Upper lobe of left lung (tissue), 6 donors: ENCODE results near the gene NUP160. TPM values are rescaled to one million over a fixed set of nuclear protein-coding genes. Genes with fewer than 3 reads are reported as not detected.
"Not testable (repeated sequence)": the region's sequence is repeated elsewhere in the genome, so short reads cannot be mapped to it uniquely, and the experiment has no call there.

ENCODE experiments used
- ATAC-seq, 2 donors: fragments of 200-7000 bp; cut with Tn5 transposase; one replicate each; pipeline ENCODE4 v1.9.1; 2022; ENCODE audit warnings: mild to moderate bottlenecking in 2 of 2, moderate library complexity in 2 of 2; ENCODE audit not compliant: low FRiP score in 2 of 2
- DNase-seq, 2 donors: peaks; one replicate each; pipeline ENCODE4 v3.0.0-alpha.2; 2019 to 2020
- H3K27ac ChIP-seq, 4 donors: fragments of 200-600 bp; sonication (generic); one replicate each; pipeline ENCODE4 v1.5.1; 2016 to 2019
- H3K27me3 ChIP-seq, 4 donors: fragments of 200-600 bp; sonication (generic); one replicate each; pipeline ENCODE4 v1.5.1; 2017 to 2019
- H3K36me3 ChIP-seq, 4 donors: fragments of 200-600 bp; sonication (generic); one replicate each; pipeline ENCODE4 v1.5.1; 2016 to 2019
- H3K4me1 ChIP-seq, 4 donors: fragments of 200-600 bp; sonication (generic); one replicate each; pipeline ENCODE4 v1.5.1; 2018 to 2019
- H3K4me3 ChIP-seq, 4 donors: fragments of 200-600 bp; sonication (generic); one replicate each; pipeline ENCODE4 v1.5.1; 2017 to 2019; ENCODE audit warnings: mild to moderate bottlenecking in 2 of 4, moderate library complexity in 1 of 4
- H3K9me3 ChIP-seq, 4 donors: fragments of 200-600 bp; sonication (generic); one replicate each; pipeline ENCODE4 v1.5.1; 2018 to 2019
- EP300 ChIP-seq, 4 donors: sonication (generic); formaldehyde crosslinking; IDR thresholded peaks; one replicate each; pipeline ENCODE4 v1.5.1; 2017; ENCODE audit warnings: antibody characterized with exemption in 4 of 4, control low read depth in 2 of 4
- POLR2A ChIP-seq, 4 donors: fragments of 450-650 bp; IDR thresholded peaks; one replicate each; pipeline ENCODE4 v1.5.1; 2016 to 2017; ENCODE audit warnings: antibody characterized with exemption in 4 of 4, mild to moderate bottlenecking in 2 of 4
- POLR2AphosphoS5 ChIP-seq, 2 donors: sonication (generic); formaldehyde crosslinking; IDR thresholded peaks; one replicate each; pipeline ENCODE4 v1.5.1; 2017; ENCODE audit warnings: antibody characterized with exemption in 2 of 2
- WGBS, 2 donors: methylation state at CpG; one replicate each; pipeline ENCODE4 v1.1.5; 2017 to 2018; 5-methylcytosine and 5-hydroxymethylcytosine counted together
- total RNA-seq, 6 donors: library from RNA; depleted of rRNA in 4 of 6; stranded (reverse); fragments of >200 nt in 4 of 6; gene quantifications; one replicate each; pipeline versions ENCODE4 v1.1.0 to v1.2.1, GENCODE V29; 2016 to 2021
- TF ChIP-seq, protein P1 (sequence below), 6 experiments: fragments of 450-650 bp in 4 of 6; fragments of 200-600 bp in 2 of 6; sonication (generic) in 2 of 6; IDR thresholded peaks; one replicate each; pipeline ENCODE4 v1.5.1; 2016 to 2019; ENCODE audit warnings: antibody characterized with exemption in 6 of 6
- donor health status: DM: no; HTN: no; CAD: no; lungs with moderate emphysema.
- donor health status: DM: no; HTN: yes; CAD: no; lungs with severe emphysema.

NUP160 gene
- total RNA-seq, 6 donors from 2014 or later, result 21.5 to 46.3 (median 37.8) TPM

DNA sequence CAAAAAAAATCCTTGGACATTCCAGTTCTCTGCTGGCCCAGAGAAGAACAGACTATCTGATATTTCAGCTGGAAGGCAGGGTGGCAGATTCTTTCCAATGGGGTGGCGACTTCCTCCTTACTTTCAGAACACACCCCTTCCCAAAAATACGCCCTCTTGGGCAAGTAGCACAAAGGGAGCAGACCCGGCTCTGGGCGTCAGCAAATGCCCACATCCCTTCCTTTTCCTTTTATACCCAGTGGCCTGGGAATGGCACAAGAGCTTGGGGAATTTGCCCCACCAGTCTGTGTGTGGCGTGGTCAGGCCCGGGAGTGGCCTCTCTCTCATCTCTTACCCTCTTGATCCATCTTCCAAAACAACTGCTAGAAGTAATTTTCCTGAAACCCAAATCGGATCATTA lies 33.0 kb upstream of the NUP160 start:
- no peak overlapping the region for H3K4me3 ChIP-seq
- 57% methylated on average over 7 of the region's 7 CpGs for WGBS, 2 donors
- no peak for TF ChIP-seq POLR2A (IDR thresholded peaks at IDR 0.05)
- TF ChIP-seq POLR2AphosphoS5 (IDR thresholded peaks at IDR 0.05), result no peak
- TF ChIP-seq, protein P1, sequence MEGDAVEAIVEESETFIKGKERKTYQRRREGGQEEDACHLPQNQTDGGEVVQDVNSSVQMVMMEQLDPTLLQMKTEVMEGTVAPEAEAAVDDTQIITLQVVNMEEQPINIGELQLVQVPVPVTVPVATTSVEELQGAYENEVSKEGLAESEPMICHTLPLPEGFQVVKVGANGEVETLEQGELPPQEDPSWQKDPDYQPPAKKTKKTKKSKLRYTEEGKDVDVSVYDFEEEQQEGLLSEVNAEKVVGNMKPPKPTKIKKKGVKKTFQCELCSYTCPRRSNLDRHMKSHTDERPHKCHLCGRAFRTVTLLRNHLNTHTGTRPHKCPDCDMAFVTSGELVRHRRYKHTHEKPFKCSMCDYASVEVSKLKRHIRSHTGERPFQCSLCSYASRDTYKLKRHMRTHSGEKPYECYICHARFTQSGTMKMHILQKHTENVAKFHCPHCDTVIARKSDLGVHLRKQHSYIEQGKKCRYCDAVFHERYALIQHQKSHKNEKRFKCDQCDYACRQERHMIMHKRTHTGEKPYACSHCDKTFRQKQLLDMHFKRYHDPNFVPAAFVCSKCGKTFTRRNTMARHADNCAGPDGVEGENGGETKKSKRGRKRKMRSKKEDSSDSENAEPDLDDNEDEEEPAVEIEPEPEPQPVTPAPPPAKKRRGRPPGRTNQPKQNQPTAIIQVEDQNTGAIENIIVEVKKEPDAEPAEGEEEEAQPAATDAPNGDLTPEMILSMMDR (IDR thresholded peaks at IDR 0.05), result no peak
- no peak for TF ChIP-seq EP300 (IDR thresholded peaks at IDR 0.05)
- no peaks in the 10 kb centered on the region for H3K36me3 ChIP-seq
- peaks cover 9 to 12% (median 10%) of the 10 kb centered on the region in 4 donors for H3K4me1 ChIP-seq
- no peak overlapping the region for H3K27ac ChIP-seq
- ATAC-seq (peak in 1 of 2 donors; percentile 61), DNase-seq (peak in 1 of 2 donors; percentile 50)
- H3K27me3 ChIP-seq, result no peaks in the 10 kb centered on the region
- peaks cover 0 to 4% (median 1%) of the 10 kb centered on the region in 4 donors for H3K9me3 ChIP-seq

DNA sequence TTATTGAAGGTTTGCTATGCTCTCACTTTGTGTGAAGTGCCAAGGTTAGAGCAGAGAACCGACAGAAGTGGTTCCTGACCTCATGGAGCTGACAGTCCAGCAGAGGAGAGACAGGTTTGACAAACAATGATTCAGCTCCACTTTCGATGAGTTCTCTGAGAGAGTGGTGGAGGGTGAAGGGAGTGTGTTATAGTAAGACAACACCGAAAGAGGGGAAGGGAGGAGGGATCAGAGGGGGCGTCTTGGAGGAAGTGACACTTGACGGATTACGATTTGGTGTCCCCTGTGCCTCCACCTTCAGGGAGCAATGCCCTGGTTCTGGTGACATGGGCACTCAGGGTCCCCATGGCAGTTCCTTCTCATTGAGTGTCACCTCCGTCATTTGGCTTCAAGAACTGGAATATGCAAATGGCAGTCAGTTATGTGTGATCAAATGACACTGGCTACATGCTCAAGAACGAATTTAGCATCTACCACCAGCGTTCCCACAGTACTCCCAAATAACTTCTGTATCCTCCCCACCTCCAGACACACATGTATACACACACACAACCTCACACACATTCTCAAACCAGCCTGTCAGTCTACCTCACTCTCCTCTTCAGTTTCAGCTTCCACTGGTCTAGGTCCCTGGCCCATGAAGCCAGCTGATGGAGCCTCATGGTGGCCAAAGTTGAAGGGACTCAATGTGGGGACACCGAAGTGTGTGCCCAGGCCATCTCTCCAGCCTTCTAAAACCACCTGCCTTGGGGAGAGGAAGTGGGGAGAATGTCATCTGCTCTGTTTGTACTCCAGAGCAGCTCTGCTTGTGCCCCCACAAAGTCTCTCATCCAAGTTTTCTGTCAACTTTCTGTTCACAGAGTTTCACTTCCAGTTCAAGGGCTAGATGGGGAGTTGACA lies 31.4 kb upstream of the NUP160 start:
- Histone ChIP-seq H3K4me1 (peaks cover 0 to 3% (median 0%) of the 10 kb centered on the region in 4 donors), H3K36me3 (no peaks in the 10 kb centered on the region), H3K27ac (no peak overlapping the region), H3K4me3 (no peak overlapping the region), H3K9me3 (peaks cover 0 to 17% (median 15%) of the 10 kb centered on the region in 4 donors), H3K27me3 (no peaks in the 10 kb centered on the region)
- ATAC-seq (peak in 1 of 2 donors; percentile 62), DNase-seq (no peak)
- WGBS, 2 donors, result 84 to 87% methylated on average over 10 of the region's 10 CpGs
- no peak for TF ChIP-seq EP300 (IDR thresholded peaks at IDR 0.05)
- TF ChIP-seq, protein P1 (IDR thresholded peaks at IDR 0.05), result no peak
- no peak for TF ChIP-seq POLR2A (IDR thresholded peaks at IDR 0.05)
- TF ChIP-seq POLR2AphosphoS5 (IDR thresholded peaks at IDR 0.05), result no peak

DNA sequence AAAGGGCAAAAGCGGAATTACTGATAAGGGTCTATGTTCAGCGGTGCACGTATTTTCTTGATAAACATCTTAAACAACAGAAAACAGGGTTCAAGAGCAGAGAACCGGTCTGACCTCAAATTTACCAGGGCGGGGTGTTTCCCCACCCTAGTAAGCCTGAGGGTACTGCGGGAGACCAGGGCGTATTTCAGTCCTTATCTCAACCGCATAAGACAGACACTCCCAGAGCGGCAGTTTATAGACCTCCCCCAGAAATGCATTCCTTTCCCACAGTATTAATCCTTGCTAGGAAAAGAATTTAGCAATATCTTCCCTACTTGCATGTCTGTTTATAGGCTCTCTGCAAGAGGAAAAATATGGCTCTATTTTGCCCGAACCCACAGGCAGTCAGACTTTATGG lies 27.7 kb upstream of the NUP160 start:
- ATAC-seq, H3K4me1 ChIP-seq: not testable (repeated sequence)
- WGBS, 2 donors, result 90% methylated on average over 10 of the region's 10 CpGs

DNA sequence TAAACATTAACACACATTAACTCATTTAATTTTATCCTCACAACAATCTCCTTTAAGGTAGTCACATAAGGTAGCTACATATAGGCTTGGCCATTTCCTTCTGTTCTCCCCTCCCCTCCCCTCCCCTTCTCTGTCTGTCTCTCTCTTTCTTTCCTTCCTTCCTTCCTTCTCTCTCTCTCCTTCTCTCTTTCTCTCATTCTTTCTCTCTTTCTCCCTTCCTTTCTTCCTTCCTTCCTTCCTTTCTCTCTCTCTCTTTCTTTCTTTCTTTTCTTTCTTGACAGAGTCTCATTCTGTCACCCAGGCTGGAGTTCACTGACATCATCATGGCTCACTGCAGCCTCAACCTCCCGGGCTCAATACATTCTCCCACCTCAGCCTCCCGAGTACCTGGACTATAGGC lies 22.3 kb upstream of the NUP160 start:
- DNase-seq (no peak), ATAC-seq (no peak)
- TF ChIP-seq POLR2AphosphoS5 (IDR thresholded peaks at IDR 0.05) (no peak), EP300 (IDR thresholded peaks at IDR 0.05) (no peak)
- no peak overlapping the region for H3K4me3 ChIP-seq
- 86 to 99% methylated on average over 2 of the region's 2 CpGs for WGBS, 2 donors
- peaks cover 0 to 7% (median 6%) of the 10 kb centered on the region in 4 donors for H3K9me3 ChIP-seq
- H3K36me3 ChIP-seq, result no peaks in the 10 kb centered on the region
- H3K27ac ChIP-seq, result no peak overlapping the region
- H3K4me1 ChIP-seq, result no peaks in the 10 kb centered on the region
- no peaks in the 10 kb centered on the region for H3K27me3 ChIP-seq

More for the DNA sequence above, 27.7 kb upstream of the NUP160 start:
- H3K9me3 ChIP-seq, result peaks cover 0 to 17% (median 15%) of the 10 kb centered on the region in 4 donors
- DNase-seq, H3K4me3 ChIP-seq, H3K27me3 ChIP-seq, H3K36me3 ChIP-seq, H3K27ac ChIP-seq: not testable (repeated sequence)

DNA sequence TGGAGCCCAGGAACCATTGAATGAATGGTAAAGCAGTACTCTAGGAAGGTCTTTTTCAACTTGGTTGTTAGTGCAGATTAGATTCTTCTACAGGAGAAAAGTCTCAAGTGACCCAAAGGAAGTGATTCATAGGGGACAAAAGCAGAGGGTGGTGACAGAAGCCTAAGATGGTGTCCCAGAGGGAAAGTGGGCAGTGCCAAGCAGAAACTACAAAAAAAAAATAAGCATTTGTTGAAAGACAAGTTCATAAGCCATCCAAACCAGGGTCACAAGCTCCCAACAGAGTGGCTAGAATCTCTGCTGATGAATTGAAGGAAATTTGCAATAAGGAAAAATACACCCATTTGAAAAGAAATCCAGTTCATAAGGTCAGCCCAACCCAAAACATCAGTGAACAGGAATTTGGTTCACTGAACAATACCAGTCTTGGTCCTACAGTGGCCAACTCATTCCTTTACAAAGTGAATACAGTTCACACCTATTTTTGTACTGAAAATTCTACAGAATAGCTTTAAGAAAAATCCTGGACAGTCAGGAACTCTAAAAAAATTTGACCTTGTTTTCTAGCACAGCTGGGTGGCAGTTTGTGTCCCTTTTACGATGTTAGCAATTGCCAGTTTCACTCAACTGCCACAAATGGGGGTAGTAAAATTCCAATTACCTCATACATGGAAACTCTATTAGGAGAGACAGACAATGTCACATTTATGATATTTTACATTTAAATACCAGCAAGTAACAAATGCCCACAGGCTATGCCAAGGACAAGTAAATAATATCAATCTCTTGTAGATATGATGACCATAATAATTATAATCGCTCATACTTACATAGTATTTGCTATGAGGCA lies 21.6 kb upstream of the NUP160 start:
- no peaks in the 10 kb centered on the region for H3K27me3 ChIP-seq
- no peaks in the 10 kb centered on the region for H3K4me1 ChIP-seq
- ATAC-seq (no peak), DNase-seq (no peak)
- H3K9me3 ChIP-seq, result peaks cover 0 to under 1% (median under 1%) of the 10 kb centered on the region in 4 donors
- H3K4me3 ChIP-seq, result no peak overlapping the region
- peak overlapping the region in 1 of 4 donors; percentile 11 for H3K27ac ChIP-seq
- TF ChIP-seq, protein P1 (IDR thresholded peaks at IDR 0.05), result no peak
- TF ChIP-seq POLR2AphosphoS5 (IDR thresholded peaks at IDR 0.05) (no peak), POLR2A (IDR thresholded peaks at IDR 0.05) (no peak), EP300 (IDR thresholded peaks at IDR 0.05) (no peak)
- 76 to 85% methylated on average over 2 of the region's 2 CpGs for WGBS, 2 donors
- H3K36me3 ChIP-seq, result no peaks in the 10 kb centered on the region
